GM21825 (cell line): ENCODE measurements around the gene KRT31.
"Not testable (repeated sequence)": the region's sequence is repeated elsewhere in the genome, so short reads cannot be mapped to it uniquely, and the experiment has no call there.

Experiments used
- ATAC-seq: cut with Tn5 transposase; IDR thresholded peaks from one replicate; pipeline ENCODE4 v1.9.1; 2021; ENCODE audit warnings: mild to moderate bottlenecking, moderate library complexity; ENCODE audit not compliant: unreplicated experiment

Gene KRT31

GRCh38 chr17:41418116-41418860 is 20.9 kb upstream of the KRT31 start:
- ATAC-seq, result no peak

GRCh38 chr17:41417576-41418015 is 20.2 kb upstream of the KRT31 start:
- no peak for ATAC-seq

GRCh38 chr17:41417127-41417526 is 19.7 kb upstream of the KRT31 start:
- no peak for ATAC-seq

GRCh38 chr17:41416479-41416878 is 19.1 kb upstream of the KRT31 start:
- ATAC-seq, result no peak

- ATAC-seq, result no peak
Measured at GRCh38 chr17:41415833-41416335, 18.5 kb upstream of the KRT31 start.

GRCh38 chr17:41415411-41415810 is 18.0 kb upstream of the KRT31 start:
- no peak for ATAC-seq

GRCh38 chr17:41413982-41414381 is 16.6 kb upstream of the KRT31 start:
- no peak for ATAC-seq

- ATAC-seq, result no peak
Measured at GRCh38 chr17:41413353-41413957, 16.0 kb upstream of the KRT31 start.

GRCh38 chr17:41411072-41411840 is 13.8 kb upstream of the KRT31 start:
- no peak for ATAC-seq

- ATAC-seq, result no peak
Measured at GRCh38 chr17:41407226-41407625, 9.8 kb upstream of the KRT31 start.

GRCh38 chr17:41406205-41406604 is 8.8 kb upstream of the KRT31 start:
- ATAC-seq, result no peak

- no peak for ATAC-seq
Measured at GRCh38 chr17:41404024-41404671, 6.7 kb upstream of the KRT31 start.

GRCh38 chr17:41403404-41404023 is 6.1 kb upstream of the KRT31 start:
- no peak for ATAC-seq

- no peak for ATAC-seq
Measured at GRCh38 chr17:41402161-41402560, 4.8 kb upstream of the KRT31 start.

- no peak for ATAC-seq
Measured at GRCh38 chr17:41396340-41396739, 1.1 kb downstream of the KRT31 start.

GRCh38 chr17:41395611-41396010 is 1.8 kb downstream of the KRT31 start:
- ATAC-seq, result no peak

GRCh38 chr17:41395044-41395443 is 2.4 kb downstream of the KRT31 start:
- not testable (repeated sequence) for ATAC-seq

- ATAC-seq, result no peak
Measured at GRCh38 chr17:41394254-41394996, 3.0 kb downstream of the KRT31 start.

GRCh38 chr17:41393826-41394225 is 3.6 kb downstream of the KRT31 start:
- no peak for ATAC-seq

- no peak for ATAC-seq
Measured at GRCh38 chr17:41393294-41393693, 4.1 kb downstream of the KRT31 start.
